ENCODE measurements around the gene SHTN1.
A peak's percentile ranks its signal among the peaks of the same experiment; 100 is the strongest.

SHTN1 gene

DNA sequence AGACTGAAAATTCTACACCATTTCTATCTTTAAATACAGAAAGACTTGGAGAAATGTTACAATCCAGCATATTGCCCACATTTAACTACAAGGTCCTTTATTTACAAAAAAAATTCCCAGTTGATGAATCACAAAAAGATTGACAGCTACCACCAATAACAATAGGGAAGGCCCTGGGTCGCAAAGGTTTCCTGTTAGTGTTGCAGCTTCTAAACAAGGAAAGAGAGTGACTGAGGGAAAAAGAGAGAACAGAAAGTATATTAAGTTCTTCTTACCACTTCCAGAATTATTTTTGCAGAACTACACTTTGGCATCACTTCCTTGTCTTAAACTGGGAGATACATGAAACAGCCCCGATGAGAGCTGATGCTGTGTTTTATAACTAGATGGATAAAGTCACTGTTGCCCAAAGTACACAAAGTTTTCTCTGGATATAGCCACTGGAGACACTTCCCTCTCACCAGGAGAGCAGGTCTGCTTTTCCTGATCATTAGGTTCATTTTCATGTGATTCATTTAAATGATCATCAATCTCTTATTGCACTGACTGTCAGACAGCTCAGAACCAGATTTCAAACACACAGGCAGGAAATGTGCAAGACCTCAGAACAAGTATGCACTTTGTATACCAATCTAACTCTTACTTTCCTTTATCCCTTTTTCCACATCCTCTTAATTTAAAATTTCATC, 57.0 kb downstream of the SHTN1 start:
- TF ChIP-seq, protein P1, sequence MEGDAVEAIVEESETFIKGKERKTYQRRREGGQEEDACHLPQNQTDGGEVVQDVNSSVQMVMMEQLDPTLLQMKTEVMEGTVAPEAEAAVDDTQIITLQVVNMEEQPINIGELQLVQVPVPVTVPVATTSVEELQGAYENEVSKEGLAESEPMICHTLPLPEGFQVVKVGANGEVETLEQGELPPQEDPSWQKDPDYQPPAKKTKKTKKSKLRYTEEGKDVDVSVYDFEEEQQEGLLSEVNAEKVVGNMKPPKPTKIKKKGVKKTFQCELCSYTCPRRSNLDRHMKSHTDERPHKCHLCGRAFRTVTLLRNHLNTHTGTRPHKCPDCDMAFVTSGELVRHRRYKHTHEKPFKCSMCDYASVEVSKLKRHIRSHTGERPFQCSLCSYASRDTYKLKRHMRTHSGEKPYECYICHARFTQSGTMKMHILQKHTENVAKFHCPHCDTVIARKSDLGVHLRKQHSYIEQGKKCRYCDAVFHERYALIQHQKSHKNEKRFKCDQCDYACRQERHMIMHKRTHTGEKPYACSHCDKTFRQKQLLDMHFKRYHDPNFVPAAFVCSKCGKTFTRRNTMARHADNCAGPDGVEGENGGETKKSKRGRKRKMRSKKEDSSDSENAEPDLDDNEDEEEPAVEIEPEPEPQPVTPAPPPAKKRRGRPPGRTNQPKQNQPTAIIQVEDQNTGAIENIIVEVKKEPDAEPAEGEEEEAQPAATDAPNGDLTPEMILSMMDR (IDR thresholded peaks at IDR 0.05; ENCODE audit: low read depth, low read length): no peak
- H3K4me3 ChIP-seq (ENCODE audit: low read depth, low read length): peak overlapping the region; percentile 3; the same call in 1 of the 2 replicates

DNA sequence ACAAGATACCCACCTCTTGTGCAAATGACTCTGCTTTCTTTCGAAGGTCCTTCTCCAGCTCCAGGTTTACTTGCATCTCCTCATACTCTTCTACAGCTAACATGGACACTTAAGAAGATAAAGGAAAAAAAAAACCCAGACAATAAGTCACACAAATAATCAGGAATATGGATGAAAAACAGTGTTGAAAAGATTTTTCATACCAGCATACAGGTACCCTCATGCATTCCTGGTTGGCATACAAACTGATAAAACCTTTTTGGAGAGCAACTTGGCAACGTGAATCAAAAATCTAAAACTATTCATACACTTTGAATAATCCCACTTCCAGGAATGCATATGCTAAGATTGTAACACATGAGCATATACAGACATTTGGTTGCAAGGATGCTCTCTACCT, 60.1 kb downstream of the SHTN1 start:
- TF ChIP-seq, protein P1 (IDR thresholded peaks at IDR 0.05; ENCODE audit: low read depth, low read length): no peak
- H3K4me3 ChIP-seq (ENCODE audit: low read depth, low read length): no peak overlapping the region

DNA sequence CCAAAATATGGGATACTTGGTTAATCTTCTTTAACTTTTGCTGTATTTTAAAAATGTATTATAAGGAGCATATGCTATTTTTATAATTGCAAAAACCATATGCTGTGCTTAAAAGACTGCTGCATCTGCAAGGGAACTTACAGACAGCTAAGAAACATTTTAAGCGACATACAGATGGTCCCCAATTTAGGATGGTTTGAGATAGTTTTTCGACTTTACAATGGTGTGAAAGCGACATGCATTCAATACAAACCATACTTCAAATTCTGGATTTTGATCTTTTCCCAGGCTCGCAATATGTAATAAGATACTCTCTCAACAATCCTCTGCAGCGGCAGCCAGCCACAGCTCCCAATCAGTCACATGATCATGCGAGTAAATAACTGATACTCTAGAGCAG, 73.2 kb downstream of the SHTN1 start:
- TF ChIP-seq, protein P1 (IDR thresholded peaks at IDR 0.05; ENCODE audit: low read depth, low read length): no peak

DNA sequence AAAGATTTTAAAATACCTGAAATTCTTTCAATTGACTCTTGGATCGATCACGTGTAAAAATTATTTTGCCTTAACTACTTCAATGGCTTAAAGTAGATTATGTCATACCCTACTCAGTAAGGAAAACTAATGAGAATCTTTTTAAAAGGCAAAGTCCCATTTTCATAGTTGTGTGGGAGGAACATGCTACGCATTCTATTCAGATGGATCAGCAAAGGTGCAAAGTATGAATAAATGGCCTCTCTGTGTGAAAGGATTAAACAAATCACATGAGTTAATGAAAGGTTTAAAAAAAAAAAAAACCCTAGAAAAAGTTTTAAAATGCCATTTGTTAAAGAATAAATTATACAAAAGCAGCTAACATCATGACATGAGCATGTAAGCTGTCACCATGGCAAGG, 78.6 kb downstream of the SHTN1 start:
- TF ChIP-seq, protein P1 (IDR thresholded peaks at IDR 0.05; ENCODE audit: low read depth, low read length): no peak
- H3K4me3 ChIP-seq (ENCODE audit: low read depth, low read length): no peak overlapping the region

More for the DNA sequence above, 73.2 kb downstream of the SHTN1 start:
- H3K4me3 ChIP-seq (ENCODE audit: low read depth, low read length): no peak overlapping the region

DNA sequence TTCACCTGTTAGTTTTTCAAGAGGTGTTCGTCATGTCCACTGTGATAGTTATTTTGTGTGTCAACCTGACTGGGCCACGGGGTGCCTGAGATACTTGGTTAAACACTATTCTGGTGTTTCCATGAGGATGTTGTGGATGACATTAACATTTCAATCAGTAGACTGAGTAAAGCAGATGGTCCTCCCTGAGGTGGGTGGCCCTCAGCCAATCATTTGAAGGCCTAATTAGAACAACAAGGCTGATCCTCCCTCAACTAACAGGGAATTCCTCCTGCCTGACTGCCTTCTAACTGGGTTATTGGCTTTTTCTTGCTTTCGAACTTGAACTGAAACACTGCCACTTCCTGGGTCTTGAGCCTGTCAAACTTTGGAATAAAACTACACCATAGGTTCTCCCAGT, 79.9 kb downstream of the SHTN1 start:
- H3K4me3 ChIP-seq (ENCODE audit: low read depth, low read length): no peak overlapping the region
- TF ChIP-seq, protein P1 (IDR thresholded peaks at IDR 0.05; ENCODE audit: low read depth, low read length): no peak

DNA sequence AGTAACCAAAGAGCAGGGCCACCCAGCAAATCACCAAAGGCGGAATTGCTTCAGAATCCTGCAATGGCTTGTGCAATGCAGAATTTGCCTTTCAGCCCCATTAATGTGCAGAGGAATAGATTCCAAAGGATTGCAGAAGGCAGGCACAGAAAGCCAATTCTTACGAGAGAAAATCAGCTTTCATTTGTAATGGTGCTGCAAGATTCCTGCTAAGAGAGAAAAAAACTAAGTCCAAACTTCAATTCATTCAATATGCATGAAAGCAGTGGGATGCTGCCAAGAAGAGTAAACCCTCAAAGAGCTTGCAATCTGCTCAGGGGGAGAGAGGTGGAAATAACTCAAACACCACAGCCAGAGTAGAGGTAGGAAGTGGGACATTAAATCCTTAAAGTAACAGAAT, 85.3 kb downstream of the SHTN1 start:
- no peak overlapping the region for H3K4me3 ChIP-seq (ENCODE audit: low read depth, low read length)
- TF ChIP-seq, protein P1 (IDR thresholded peaks at IDR 0.05; ENCODE audit: low read depth, low read length): no peak

DNA sequence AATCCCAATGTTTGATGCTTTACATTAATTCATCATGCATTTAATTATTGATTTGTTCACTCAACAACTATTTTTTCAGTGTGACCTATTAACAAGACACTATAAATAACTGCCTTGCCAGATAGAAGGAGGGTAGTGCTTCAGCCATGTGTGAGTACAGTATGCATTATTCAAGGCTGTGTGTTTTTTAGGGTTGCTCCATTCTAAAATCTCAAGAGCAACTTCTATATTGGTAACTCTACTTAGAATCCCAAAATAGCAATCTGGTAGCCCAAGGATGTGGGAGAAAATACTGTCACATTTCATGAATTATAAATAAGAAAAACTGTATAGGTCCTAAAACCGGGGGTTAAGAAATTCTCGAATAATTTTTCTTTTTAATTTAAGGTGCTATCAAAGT, 85.8 kb downstream of the SHTN1 start:
- H3K4me3 ChIP-seq (ENCODE audit: low read depth, low read length): no peak overlapping the region
- TF ChIP-seq, protein P1 (IDR thresholded peaks at IDR 0.05; ENCODE audit: low read depth, low read length): no peak
